Ovary (tissue), 9 donors: Measurements from ENCODE around the gene LYPD6. TPM values are rescaled to one million over a fixed set of nuclear protein-coding genes. Genes with fewer than 3 reads are reported as not detected.

Experiments
- DNase-seq, 5 donors: peaks; one replicate each; pipeline ENCODE4 v3.0.0-alpha.2; 2019 to 2020
- H3K27ac ChIP-seq, 2 donors: fragments of 200-600 bp; one replicate each; pipeline versions ENCODE4 v1.5.1 to v1.8.0; 2019 to 2022
- H3K27me3 ChIP-seq: fragments of 200-600 bp; one replicate; pipeline ENCODE4 v1.8.0; 2022
- H3K36me3 ChIP-seq: fragments of 200-600 bp; sonication (generic); one replicate; pipeline ENCODE4 v1.5.1; 2019
- H3K4me1 ChIP-seq: one replicate; pipeline ENCODE4 v1.8.1; 2013; ENCODE audit warnings: mild to moderate bottlenecking, moderate library complexity; ENCODE audit not compliant: insufficient read depth
- H3K4me3 ChIP-seq: fragments of 200-600 bp; sonication (generic); one replicate; pipeline ENCODE4 v1.5.1; 2017
- H3K9me3 ChIP-seq, 2 donors: fragments of 200-600 bp in 1 of 2; sonication (generic) in 1 of 2; one replicate each; pipeline versions ENCODE4 v1.5.1 to v1.8.1; 2013 to 2019; ENCODE audit warnings: mild to moderate bottlenecking in 1 of 2, moderate library complexity in 1 of 2
- EP300 ChIP-seq: sonication (generic); formaldehyde crosslinking; IDR thresholded peaks from one replicate; pipeline ENCODE4 v1.6.1; 2017; ENCODE audit warnings: antibody characterized with exemption
- POLR2A ChIP-seq: fragments of 450-650 bp; IDR thresholded peaks from one replicate; pipeline ENCODE4 v1.6.1; 2017; ENCODE audit warnings: antibody characterized with exemption, mild to moderate bottlenecking, moderate library complexity
- WGBS, 3 donors: extraction: QIAGEN DNeasy Blood & Tissue Kit in 1 of 3; methylation state at CpG; one replicate each; pipeline versions ENCODE4 v1.1.5 to v1.1.7; 2013 to 2017; 5-methylcytosine and 5-hydroxymethylcytosine counted together
- intact Hi-C, 4 donors: fragments of 100-400 bp; cut with DNase I; formaldehyde crosslinking; loops; one replicate each; pipeline versions ENCODE4 v1.11.0 to v1.15.1; 2022 to 2023
- polyA plus RNA-seq, 2 donors: library from polyadenylated mRNA; stranded (reverse); fragments of 200-250 nt in 1 of 2; fragments of 350-450 nt in 1 of 2; fragmentation: Illumina TruSeq in 1 of 2; extraction: RNeasy Lipid Tissue Mini Kit (QIAGEN cat#74804) in 1 of 2; gene quantifications; one replicate each; pipeline ENCODE4 v1.2.3, GENCODE V29; 2013 to 2014
- total RNA-seq, 7 donors: library from RNA; depleted of rRNA in 2 of 7; stranded (reverse); fragments of >200 nt in 2 of 7; fragmentation: NEBNext Ultra II Directional in 3 of 7; extraction: Animal tissue kit (Norgen Biotek cat#: 25700) in 3 of 7; gene quantifications; one replicate each; pipeline versions ENCODE4 v1.1.0 to v1.2.4, GENCODE V29; 2016 to 2023
- TF ChIP-seq, protein P1 (sequence below), 3 donors: fragments of 450-650 bp in 2 of 3; fragments of 200-600 bp in 1 of 3; IDR thresholded peaks; one replicate each; pipeline versions ENCODE4 v1.5.1 to v1.8.0; 2016 to 2022; ENCODE audit warnings: antibody characterized with exemption in 3 of 3, mild to moderate bottlenecking in 1 of 3
- donor health status: DM: no; HTN: no; CAD: no; lungs with moderate emphysema.
- donor health status: DM: no; HTN: no; CAD: no.
- donor health status: Bipolar disorder and iron deficiency.
- donor health status: DM: yes; HTN: yes; CAD: no.
- donor health status: DM: no; HTN: no; CAD: no.
- donor health status: DM: yes; HTN: yes; CAD: no.

The LYPD6 gene
- total and polyA plus RNA-seq, 9 donors = 0.15 to 3.2 (median 1.2) TPM

DNA sequence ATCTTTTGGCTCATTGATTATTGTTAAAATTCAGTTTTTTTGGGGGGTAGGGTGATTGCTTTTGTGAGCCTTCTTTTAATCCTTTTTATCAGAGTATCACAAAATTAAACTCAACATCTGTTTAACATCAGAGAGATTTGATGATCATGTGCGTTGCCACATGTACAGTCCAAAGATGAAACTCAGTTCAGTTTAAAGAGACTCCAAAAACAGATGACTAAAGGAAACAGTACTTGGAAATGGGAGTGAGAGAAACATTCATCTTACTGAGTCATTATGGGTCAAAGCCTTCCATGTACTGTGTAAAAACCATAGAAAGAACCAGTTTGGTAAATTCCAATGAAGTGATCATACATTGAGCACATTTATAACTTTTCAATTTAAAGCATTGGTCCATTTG, 53.0 kb downstream of the LYPD6 start:
- H3K4me3 ChIP-seq = no peak overlapping the region
- TF ChIP-seq POLR2A = no peak
- no peak for TF ChIP-seq EP300
- TF ChIP-seq, protein P1, sequence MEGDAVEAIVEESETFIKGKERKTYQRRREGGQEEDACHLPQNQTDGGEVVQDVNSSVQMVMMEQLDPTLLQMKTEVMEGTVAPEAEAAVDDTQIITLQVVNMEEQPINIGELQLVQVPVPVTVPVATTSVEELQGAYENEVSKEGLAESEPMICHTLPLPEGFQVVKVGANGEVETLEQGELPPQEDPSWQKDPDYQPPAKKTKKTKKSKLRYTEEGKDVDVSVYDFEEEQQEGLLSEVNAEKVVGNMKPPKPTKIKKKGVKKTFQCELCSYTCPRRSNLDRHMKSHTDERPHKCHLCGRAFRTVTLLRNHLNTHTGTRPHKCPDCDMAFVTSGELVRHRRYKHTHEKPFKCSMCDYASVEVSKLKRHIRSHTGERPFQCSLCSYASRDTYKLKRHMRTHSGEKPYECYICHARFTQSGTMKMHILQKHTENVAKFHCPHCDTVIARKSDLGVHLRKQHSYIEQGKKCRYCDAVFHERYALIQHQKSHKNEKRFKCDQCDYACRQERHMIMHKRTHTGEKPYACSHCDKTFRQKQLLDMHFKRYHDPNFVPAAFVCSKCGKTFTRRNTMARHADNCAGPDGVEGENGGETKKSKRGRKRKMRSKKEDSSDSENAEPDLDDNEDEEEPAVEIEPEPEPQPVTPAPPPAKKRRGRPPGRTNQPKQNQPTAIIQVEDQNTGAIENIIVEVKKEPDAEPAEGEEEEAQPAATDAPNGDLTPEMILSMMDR (IDR thresholded peaks at IDR 0.05) = no peak
- DNase-seq = no peak
- no peaks in the 10 kb centered on the region for H3K9me3 ChIP-seq
- 33 to 53% (median 50%) methylated on average over 1 of the region's 1 CpG for WGBS, 3 donors
- H3K4me1 ChIP-seq = no peaks in the 10 kb centered on the region
- no peaks in the 10 kb centered on the region for H3K27me3 ChIP-seq
- H3K36me3 ChIP-seq = no peaks in the 10 kb centered on the region
- intact Hi-C loops = no loop called here
- no peak overlapping the region for H3K27ac ChIP-seq

DNA sequence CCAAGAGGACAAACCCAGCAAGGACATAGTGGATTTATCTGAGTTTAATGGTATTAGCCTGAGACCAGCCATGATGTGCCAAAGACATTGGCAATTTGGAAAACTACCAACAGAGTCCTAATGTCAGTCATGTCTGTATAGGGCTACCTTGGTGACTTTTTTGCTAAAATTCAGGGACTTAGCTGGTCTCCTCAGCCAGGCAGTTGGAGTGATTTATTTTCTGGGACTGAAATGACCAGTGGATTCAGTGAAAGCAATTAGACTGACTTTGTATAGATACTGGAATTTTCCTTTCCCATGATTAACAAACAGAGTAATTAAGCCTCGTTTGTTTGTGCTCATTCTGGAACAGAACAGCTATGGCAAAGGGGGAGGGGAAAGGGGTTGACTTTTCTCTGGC, 55.0 kb downstream of the LYPD6 start:
- 41 to 50% (median 47%) methylated on average over 1 of the region's 1 CpG for WGBS, 3 donors
- H3K36me3 ChIP-seq = no peaks in the 10 kb centered on the region
- no peak for TF ChIP-seq POLR2A
- no peak for TF ChIP-seq EP300
- TF ChIP-seq, protein P1 (IDR thresholded peaks at IDR 0.05) = no peak
- H3K27me3 ChIP-seq = no peaks in the 10 kb centered on the region
- no peaks in the 10 kb centered on the region for H3K9me3 ChIP-seq
- H3K4me1 ChIP-seq = no peaks in the 10 kb centered on the region
- no peak overlapping the region for H3K27ac ChIP-seq
- intact Hi-C loops = no loop called here
- no peak overlapping the region for H3K4me3 ChIP-seq
- DNase-seq = no peak

DNA sequence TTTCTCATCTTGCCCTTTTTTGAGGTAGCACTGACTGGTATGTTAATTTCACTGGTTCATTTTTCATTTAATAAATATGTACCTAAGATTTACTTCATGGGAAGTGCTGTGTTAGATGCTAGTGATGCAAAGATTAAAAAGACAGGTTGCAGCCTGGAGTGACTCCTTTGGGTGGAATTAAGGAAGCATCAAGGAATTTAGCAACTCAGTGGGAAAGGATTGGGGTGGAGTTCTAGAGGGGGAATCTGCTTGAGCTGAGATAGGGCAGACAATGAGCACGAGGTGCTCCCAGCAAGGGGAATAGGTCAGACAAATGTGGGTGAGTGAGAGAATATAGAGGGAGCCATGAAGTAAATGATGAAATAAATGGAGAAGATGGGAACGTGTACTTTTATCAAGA, 57.0 kb downstream of the LYPD6 start:
- no peaks in the 10 kb centered on the region for H3K9me3 ChIP-seq
- no peak for TF ChIP-seq EP300
- TF ChIP-seq, protein P1 (IDR thresholded peaks at IDR 0.05) = no peak
- no peak for TF ChIP-seq POLR2A
- DNase-seq = no peak
- H3K4me3 ChIP-seq = no peak overlapping the region
- 74 to 82% (median 75%) methylated on average over 2 of the region's 2 CpGs for WGBS, 3 donors
- H3K27ac ChIP-seq = no peak overlapping the region
- intact Hi-C loops = no loop called here
- no peaks in the 10 kb centered on the region for H3K36me3 ChIP-seq
- H3K4me1 ChIP-seq = no peaks in the 10 kb centered on the region
- no peaks in the 10 kb centered on the region for H3K27me3 ChIP-seq

DNA sequence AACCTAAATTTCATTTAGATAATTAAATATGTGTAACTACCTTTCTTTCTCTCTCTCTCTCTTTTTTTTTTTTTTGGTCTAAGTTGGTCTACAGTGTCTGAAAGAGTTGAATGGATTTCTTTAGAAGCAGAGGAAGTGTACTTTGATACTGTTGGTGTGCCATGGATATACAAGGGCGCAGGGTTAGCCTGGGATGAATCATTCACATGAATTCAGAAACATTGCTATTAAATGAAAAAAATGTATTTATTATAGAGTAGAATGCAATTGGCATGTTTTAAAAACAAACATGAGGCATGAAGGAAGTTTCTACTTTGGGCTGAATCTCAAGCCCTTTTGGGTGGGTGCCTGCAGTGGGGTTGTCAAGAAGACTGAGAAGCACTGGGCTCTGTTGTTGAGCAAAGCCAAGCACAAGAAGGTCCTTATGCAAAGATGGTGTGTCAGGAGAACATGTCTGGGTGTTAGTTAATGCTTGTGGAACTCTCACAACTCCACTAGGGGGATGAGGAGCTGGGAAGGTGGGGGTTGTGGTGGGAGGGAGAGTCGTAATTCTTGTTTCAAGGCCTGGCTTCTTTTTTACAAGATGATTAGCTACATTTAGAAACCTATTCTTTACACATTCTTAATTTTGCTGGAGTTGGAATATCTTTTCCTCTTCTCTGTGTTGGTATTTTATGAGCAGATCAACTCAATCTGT, 57.9 kb downstream of the LYPD6 start:
- no peak for DNase-seq
- Histone ChIP-seq H3K27ac (no peak overlapping the region), H3K4me1 (no peaks in the 10 kb centered on the region), H3K27me3 (no peaks in the 10 kb centered on the region), H3K4me3 (no peak overlapping the region), H3K36me3 (no peaks in the 10 kb centered on the region), H3K9me3 (no peaks in the 10 kb centered on the region)
- 49 to 53% (median 53%) methylated on average over 2 of the region's 2 CpGs for WGBS, 3 donors
- intact Hi-C loops = no loop called here
- TF ChIP-seq, protein P1 (IDR thresholded peaks at IDR 0.05) = no peak
- TF ChIP-seq POLR2A = no peak
- TF ChIP-seq EP300 = no peak
